ENCODE data around the gene ZNF574. TPM values are rescaled to one million over a fixed set of nuclear protein-coding genes. Genes with fewer than 3 reads are reported as not detected.

Gene ZNF574
- total RNA-seq, 1 experiment from 2014 or later: 24.6 TPM

- ChIA-PET RAD21 (ENCODE audit: low non-redundant PET in 1 of 2, low total read pairs in 2 of 2, uncharacterized antibody in 2 of 2, unreplicated experiment in 2 of 2) (interaction anchor here in 1 of 2 experiments (0.6 kb wide), 1 partner anchor 98 kb away, joined by 4 read pairs; no protein-coding TSS in a partner anchor), POLR2A (no interaction called here), CTCF (no interaction called here)
- no peak for ATAC-seq
- TF ChIP-seq ELF1 (IDR thresholded peaks at IDR 0.05; ENCODE audit: borderline replicate concordance, low read depth): no peak
- TF ChIP-seq CEBPB (IDR thresholded peaks at IDR 0.05; ENCODE audit: low read depth): no peak
- TF ChIP-seq ZNF274 (IDR thresholded peaks at IDR 0.05; ENCODE audit: low read depth, low read length): no peak
- no peak for TF ChIP-seq CTCF (IDR thresholded peaks at IDR 0.05 in 2 of 3, conservative IDR thresholded peaks at IDR 0.05 in 1 of 3; ENCODE audit: borderline replicate concordance in 1 of 3, insufficient read depth in 1 of 3, low read depth in 2 of 3, low read length in 2 of 3)
- no peak for TF ChIP-seq ATF3 (IDR thresholded peaks at IDR 0.05)
- TF ChIP-seq EZH2 (IDR thresholded peaks at IDR 0.05): no peak
- no peak for TF ChIP-seq RAD21 (IDR thresholded peaks at IDR 0.05; ENCODE audit: low read depth)
- no peak for TF ChIP-seq EGR1 (IDR thresholded peaks at IDR 0.05; ENCODE audit: low read depth)
- TF ChIP-seq MAX (IDR thresholded peaks at IDR 0.05): no peak
- no peak for TF ChIP-seq SRF (IDR thresholded peaks at IDR 0.05; ENCODE audit: low read depth)
- TF ChIP-seq EZH2phosphoT487 (IDR thresholded peaks at IDR 0.05; ENCODE audit: borderline replicate concordance): no peak
- TF ChIP-seq, protein P1, sequence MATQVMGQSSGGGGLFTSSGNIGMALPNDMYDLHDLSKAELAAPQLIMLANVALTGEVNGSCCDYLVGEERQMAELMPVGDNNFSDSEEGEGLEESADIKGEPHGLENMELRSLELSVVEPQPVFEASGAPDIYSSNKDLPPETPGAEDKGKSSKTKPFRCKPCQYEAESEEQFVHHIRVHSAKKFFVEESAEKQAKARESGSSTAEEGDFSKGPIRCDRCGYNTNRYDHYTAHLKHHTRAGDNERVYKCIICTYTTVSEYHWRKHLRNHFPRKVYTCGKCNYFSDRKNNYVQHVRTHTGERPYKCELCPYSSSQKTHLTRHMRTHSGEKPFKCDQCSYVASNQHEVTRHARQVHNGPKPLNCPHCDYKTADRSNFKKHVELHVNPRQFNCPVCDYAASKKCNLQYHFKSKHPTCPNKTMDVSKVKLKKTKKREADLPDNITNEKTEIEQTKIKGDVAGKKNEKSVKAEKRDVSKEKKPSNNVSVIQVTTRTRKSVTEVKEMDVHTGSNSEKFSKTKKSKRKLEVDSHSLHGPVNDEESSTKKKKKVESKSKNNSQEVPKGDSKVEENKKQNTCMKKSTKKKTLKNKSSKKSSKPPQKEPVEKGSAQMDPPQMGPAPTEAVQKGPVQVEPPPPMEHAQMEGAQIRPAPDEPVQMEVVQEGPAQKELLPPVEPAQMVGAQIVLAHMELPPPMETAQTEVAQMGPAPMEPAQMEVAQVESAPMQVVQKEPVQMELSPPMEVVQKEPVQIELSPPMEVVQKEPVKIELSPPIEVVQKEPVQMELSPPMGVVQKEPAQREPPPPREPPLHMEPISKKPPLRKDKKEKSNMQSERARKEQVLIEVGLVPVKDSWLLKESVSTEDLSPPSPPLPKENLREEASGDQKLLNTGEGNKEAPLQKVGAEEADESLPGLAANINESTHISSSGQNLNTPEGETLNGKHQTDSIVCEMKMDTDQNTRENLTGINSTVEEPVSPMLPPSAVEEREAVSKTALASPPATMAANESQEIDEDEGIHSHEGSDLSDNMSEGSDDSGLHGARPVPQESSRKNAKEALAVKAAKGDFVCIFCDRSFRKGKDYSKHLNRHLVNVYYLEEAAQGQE (IDR thresholded peaks at IDR 0.05; ENCODE audit: low read depth): no peak
- no peak for TF ChIP-seq TCF7L2 (IDR thresholded peaks at IDR 0.05; ENCODE audit: borderline replicate concordance, extremely low read depth, insufficient read depth, insufficient read length)
- TF ChIP-seq POLR2A (IDR thresholded peaks at IDR 0.05; ENCODE audit: borderline replicate concordance, extremely low read depth, insufficient read depth, insufficient read length): no peak
- TF ChIP-seq CBX3 (IDR thresholded peaks at IDR 0.05; ENCODE audit: low read depth): no peak
- TF ChIP-seq ZFX (IDR thresholded peaks at IDR 0.05): no peak
- TF ChIP-seq JUND (IDR thresholded peaks at IDR 0.05): no peak
- TF ChIP-seq POLR2AphosphoS5 (IDR thresholded peaks at IDR 0.05; ENCODE audit: low read depth, low read length): no peak
- no peak for TF ChIP-seq ZBTB33 (IDR thresholded peaks at IDR 0.05; ENCODE audit: extremely low read depth, insufficient replicate concordance, low read length)
- H3K9ac ChIP-seq (ENCODE audit: low read length): no peak overlapping the region
- H3K4me2 ChIP-seq (ENCODE audit: low read length): no peak overlapping the region
- no peaks in the 10 kb centered on the region for H3K9me2 ChIP-seq (ENCODE audit: insufficient read depth)
- no peak overlapping the region for H3K27ac ChIP-seq (ENCODE audit: low read depth, low read length)
- no peaks in the 10 kb centered on the region for H4K20me1 ChIP-seq (ENCODE audit: insufficient read depth)
- H3K36me3 ChIP-seq (ENCODE audit: control insufficient read depth in 1 of 2, insufficient read depth in 2 of 2, low read length in 2 of 2): no peaks in the 10 kb centered on the region
- no TSS peak for BruUV-seq (replicated peaks)
- H2AFZ ChIP-seq (ENCODE audit: low read depth, low read length, poor library complexity, severe bottlenecking): no peak overlapping the region
- no peaks in the 10 kb centered on the region for H3K79me2 ChIP-seq (ENCODE audit: insufficient read depth, low read length)
- DNase-seq (ENCODE audit: low read depth, low spot score): no peak
- H3K9me3 ChIP-seq (ENCODE audit: control insufficient read depth in 1 of 2, insufficient read depth in 1 of 2, low read depth in 1 of 2, low read length in 2 of 2): no peaks in the 10 kb centered on the region
- peaks cover 0 to 30% of the 10 kb centered on the region in 2 experiments; a peak in 2 of 4 replicates for H3K4me1 ChIP-seq (ENCODE audit: control insufficient read depth in 1 of 2, insufficient read depth in 2 of 2, low read length in 2 of 2)
- no peak overlapping the region for H3K4me3 ChIP-seq (replicated peaks in 1 of 2; ENCODE audit: low read depth in 1 of 2, low read length in 2 of 2)
- no peaks in the 10 kb centered on the region for H3K27me3 ChIP-seq (ENCODE audit: insufficient read depth, low read length)
- intact Hi-C loops (cut with micrococcal nuclease): loop anchor here (10.0 kb wide), 1 partner anchor 95 kb away; the partner anchor contains the start of gene ATP1A3
These were observed 13.8 kb downstream of the ZNF574 start for GRCh38 chr19:42089772-42090171.

Measured in HCT116 (cell line).